ENCODE data around the gene RNU2-1.
"Not testable (repeated sequence)": the region's sequence is repeated elsewhere in the genome, so short reads cannot be mapped to it uniquely, and the experiment has no call there.

- not testable (repeated sequence) for TF ChIP-seq EZH2 (IDR thresholded peaks at IDR 0.05; ENCODE audit: low read length, unreplicated experiment); EZH2phosphoT487 (IDR thresholded peaks at IDR 0.05; ENCODE audit: borderline replicate concordance, low read length)
- TF ChIP-seq, protein P1, sequence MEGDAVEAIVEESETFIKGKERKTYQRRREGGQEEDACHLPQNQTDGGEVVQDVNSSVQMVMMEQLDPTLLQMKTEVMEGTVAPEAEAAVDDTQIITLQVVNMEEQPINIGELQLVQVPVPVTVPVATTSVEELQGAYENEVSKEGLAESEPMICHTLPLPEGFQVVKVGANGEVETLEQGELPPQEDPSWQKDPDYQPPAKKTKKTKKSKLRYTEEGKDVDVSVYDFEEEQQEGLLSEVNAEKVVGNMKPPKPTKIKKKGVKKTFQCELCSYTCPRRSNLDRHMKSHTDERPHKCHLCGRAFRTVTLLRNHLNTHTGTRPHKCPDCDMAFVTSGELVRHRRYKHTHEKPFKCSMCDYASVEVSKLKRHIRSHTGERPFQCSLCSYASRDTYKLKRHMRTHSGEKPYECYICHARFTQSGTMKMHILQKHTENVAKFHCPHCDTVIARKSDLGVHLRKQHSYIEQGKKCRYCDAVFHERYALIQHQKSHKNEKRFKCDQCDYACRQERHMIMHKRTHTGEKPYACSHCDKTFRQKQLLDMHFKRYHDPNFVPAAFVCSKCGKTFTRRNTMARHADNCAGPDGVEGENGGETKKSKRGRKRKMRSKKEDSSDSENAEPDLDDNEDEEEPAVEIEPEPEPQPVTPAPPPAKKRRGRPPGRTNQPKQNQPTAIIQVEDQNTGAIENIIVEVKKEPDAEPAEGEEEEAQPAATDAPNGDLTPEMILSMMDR (conservative IDR thresholded peaks at IDR 0.05; ENCODE audit: low read depth, low read length) = not testable (repeated sequence)
These were observed 12.7 kb upstream of the RNU2-1 start for GRCh38 chr17:43246456-43246855.

All from PC-3 (cell line).